IPS DF 4.7 (cell line): ENCODE data around the gene PRSS56.

ENCODE experiments used
- DNase-seq: peaks from one replicate; pipeline ENCODE4 v3.0.0-alpha.2; 2013; ENCODE audit warnings: low spot score; ENCODE audit errors: extremely low read depth

Gene PRSS56

GRCh38 chr2:232486558-232487384 lies 33.4 kb upstream of the PRSS56 start:
- no peak for DNase-seq

DNA sequence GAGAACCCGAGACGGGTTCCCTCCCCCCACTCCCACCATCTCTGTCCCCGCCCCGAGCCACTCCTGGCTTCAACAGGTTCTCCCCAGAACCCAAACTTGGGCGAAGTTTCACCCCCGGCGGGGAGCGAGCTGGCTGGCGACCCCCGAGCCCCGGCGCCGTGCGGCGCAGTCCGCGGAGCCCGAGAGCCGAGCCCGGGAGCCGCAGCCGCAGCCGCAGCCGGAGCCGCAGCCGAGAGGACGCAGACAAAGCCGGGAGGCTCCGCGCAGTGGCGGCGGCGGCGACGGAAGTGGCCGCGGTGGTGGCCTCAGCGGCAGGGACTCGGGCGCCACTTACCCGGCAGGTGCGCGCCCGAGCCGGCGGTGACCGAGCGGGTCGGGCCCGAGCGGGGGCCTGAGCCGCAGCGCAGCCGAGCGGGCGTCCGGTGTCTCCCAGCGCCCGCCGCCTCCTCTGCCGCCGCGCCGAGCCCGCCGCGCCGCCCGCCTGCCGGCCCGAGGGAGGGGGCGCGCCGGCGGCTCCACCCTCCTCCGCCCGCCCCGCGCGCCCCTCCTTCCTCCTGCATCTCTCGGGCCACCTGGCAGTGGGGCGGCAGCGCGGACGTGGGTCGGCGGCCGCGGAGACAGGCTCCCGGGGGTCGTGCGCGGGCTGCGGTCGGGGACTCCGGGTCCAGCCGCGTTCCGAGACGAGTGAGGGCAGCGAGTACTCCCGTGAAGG lies 32.6 kb upstream of the PRSS56 start, which contains the start of gene ECEL1:
Gene ECEL1, minus strand, starts transcription at position 450 of the 712 bp plus-strand sequence. CDS start 1,181 bp downstream, outside the sequence.
- no peak for DNase-seq

DNA sequence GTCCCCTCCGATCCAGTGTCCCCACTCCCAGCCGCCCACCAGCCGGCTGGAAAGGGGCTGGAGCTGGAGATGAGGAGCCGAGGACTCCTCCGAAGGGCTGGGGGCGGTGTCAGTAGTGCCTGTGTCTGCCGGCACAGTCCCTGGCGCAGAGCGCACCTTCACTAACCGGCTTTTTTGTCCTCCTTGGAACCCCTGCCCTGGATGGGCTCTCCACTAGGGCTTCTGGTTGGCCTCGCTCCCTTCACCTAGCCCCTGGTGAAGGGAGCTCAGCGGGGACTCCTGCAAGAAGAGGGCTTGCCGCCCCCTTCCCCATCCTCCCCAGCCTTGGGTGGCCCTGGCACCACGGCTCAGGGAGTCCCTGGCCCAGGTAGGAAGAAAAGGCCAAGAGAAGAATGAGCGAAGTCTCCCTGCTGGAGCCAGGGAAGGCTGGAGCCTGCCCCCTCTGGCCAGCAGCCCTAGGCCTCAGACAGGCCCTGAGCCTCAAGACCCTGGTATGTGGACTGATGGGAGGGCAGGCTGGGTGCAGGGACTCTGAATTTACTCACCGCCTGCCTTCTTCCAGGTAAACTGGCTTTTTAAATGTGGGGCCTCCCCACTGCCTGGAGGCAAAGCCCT lies 32.0 kb upstream of the PRSS56 start:
- DNase-seq, result no peak

DNA sequence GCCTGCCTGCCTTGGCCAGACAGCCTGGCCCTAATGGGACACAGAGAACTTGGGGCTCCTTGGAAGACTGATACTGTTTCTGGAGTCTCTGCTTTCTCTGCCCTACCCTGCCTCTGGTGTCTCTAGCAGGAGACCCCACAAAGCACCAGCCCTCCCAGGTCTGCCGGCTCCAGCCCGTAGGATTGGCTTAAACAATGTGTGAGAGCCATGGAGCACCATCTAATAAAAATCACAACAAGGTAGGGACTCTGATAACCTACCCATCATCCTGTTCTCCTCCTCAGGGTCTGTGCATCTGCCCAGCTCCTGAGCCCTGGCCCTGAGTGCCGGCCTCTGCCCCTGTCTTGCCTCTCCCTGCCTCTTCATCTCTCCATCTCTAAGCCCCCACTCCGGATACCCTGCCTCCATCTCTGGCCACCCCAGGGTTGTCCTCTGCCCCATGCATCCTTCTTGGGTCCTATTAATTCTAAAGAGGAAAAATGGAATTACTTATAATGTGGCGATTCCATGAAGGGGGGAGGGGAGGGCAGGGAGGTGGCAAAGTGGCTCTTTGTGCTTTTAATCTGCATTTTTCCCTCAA lies 31.4 kb upstream of the PRSS56 start:
- DNase-seq, result no peak

GRCh38 chr2:232489516-232490220 lies 30.5 kb upstream of the PRSS56 start:
- DNase-seq, result no peak

DNA sequence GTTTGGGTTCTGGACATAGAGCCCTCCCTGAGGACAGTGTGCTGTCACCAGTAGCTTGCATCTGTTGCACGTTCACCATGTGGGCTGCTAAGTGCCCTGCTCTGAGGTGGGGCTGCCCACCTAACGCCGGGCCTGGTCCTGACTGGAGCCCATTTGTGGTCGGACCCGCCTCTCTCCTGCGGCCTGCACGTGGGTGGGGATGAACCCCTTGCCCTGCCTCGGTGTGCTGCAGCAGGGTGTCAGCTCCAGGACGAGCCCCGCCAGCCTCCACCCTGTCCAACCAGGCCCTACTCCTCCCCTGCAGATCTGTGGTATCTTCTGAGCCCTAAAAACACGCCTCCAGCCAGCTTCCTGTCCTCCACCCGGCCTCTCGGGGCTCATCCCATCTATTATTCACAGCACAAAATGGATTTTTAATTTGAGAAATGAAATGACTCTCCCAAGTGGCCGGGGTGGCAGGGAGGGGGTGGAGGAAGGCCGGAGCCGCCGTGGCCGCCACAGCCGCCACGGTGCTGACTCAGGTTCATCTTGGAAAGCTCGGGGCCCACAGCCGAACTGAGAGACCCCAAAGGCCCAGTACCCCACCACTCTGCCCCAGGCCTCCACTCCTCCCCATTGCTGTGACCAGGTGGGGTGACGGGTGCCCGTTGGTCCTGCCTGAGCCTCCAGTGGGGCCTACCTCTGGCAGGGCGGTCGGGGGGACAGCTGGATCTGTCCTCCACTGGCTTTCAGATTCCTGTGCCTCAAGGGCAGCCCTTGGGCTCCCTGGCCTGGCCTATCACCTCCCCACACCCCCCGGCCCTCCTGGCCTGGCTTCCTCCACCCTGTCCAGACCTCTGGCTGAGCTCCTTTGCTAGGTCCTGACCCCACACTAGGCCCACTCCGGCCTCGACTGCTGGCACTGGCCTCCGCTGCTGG lies 29.7 kb upstream of the PRSS56 start:
- no peak for DNase-seq

DNA sequence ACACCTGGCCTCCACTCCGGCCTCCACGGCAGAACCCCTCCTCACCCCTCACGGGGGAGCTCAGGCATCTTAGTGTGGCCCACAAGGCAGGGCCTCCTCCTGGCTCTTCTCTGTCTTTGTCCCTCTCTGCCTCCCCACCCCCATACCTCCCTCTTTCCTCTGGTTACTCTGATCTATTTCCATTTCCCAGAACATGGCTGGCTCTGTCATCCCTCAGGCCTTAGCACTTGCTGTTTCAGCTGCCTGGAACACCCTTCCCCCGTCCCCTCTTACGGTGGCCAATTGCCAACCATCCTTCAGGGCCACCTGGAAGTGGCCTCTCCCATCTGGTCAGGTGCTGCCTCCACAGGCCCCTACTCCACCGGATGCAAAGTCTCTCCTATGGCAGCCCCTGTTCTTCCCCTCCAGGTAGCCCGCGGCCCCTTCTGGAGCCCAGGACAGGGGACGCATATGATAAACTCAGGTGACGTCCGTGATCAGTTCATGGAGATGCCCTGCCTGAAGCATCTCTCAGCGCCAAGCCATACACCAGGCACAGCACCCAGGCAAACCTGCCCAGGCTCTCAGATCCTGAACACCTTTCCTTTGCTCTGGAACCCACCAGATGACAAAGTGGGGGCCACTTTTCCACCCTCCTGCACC lies 28.9 kb upstream of the PRSS56 start:
- DNase-seq, result no peak

- no peak for DNase-seq
Measured at GRCh38 chr2:232492236-232492848, 27.8 kb upstream of the PRSS56 start.

DNA sequence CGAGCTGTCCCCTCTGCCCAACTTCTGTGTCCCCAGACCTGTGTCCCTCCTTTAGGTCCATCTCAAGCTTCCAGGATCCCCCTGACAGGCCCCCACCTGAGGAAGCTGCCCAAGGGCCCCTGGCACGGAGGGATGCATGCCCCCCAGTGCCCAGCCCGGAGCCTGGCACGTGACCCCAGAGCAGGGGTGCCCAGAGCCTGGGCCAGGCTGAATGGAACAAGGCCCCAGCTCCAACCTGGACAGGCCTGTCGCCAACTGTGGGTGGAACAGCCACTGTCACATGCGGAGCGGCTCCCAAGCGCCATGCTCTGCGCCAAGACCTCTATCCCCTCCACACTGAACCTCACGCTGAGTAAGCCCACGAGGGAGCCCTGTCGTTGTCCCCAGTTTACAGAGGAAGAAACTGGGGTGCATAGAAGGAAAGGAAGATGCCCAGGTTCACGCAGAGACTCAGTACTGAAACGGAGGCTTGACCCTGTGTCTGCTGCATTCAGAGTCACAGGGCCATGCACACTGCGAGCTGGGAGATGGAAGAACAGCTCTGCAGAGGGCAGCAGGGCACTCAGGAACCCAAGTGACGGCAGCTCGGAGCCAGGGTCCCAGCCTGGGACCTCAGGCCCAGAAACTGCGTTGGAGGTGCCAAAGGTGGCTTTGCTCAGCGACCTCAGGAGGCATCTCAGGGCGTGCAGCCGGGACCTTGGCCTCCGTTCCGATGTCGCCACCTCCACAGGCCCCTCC lies 27.1 kb upstream of the PRSS56 start:
- DNase-seq, result no peak

DNA sequence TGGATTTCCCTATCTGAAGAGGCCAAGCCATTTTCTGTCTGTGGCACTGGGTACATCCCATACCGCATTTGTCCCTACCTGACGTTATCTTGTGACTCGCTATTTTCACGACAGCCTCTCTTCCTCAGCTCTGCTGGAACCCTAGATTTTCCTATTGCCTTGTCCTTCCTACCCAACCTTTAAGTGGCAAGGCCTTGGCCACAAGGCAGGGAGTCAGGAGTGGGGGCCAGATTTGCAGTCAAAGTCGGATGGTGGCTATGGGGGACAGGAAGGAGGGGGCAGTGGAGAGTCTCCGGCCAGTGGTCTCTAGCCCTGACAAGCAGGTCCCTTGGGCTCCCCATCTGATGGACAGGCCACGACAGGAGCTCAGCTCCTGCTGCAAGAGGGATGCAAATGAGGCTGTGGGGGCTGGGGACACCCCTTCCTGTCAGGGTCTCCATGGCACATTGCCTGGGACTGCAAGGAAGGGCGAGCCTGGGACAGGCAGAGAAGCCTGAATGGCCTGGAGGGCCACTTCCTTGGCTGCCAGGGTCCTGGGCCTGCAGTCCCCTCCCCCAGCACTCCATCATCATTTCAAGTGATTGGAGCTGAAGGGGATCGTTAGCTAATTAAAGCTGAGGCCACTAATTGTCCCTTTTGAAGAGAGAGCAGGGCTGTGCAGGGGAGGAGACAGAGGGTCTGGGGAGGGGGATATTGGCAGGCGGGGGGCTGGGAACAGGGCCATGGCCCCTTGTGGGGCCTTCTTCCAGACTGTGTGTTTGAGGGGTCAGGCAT lies 26.3 kb upstream of the PRSS56 start:
- no peak for DNase-seq

DNA sequence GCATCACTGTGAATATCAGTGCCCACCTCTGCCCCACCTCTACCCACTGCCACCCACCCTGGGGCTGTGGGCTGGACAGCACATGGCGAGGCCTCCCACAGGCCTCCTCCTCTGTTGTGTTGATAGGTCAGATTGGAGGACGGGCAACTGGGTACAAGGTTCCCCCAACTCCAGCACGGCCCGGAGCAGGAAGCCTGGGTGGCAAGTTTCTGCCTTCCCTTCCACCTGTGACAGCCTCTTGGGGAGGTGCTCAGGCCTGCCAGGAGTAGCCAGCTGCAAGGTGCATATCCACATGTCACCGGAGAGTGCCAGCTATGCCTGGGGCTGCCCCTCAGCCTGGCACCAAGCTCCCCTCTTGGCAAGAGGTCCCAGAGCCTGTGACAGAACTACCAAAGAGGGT lies 25.6 kb upstream of the PRSS56 start:
- no peak for DNase-seq

DNA sequence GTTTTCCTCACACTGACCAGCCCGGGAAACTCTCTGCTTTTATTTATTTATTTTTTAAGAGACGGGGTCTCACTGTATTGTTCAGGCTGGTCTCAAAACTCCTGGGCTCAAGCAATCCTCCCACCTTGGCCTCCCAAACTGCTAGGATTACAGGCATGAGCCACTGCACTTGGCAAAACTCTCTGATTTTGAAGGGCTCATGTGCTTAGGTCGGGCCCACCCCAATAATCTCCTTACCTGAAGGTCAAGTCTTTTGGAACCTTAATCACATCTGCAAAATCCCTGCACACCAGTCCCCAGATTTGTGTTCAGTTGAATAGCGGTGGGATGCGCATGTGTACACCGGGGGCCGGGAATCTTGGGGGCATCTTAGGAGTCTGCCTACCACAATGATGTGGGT lies 24.9 kb upstream of the PRSS56 start:
- DNase-seq, result no peak

GRCh38 chr2:232496501-232497270 lies 23.5 kb upstream of the PRSS56 start:
- no peak for DNase-seq

DNA sequence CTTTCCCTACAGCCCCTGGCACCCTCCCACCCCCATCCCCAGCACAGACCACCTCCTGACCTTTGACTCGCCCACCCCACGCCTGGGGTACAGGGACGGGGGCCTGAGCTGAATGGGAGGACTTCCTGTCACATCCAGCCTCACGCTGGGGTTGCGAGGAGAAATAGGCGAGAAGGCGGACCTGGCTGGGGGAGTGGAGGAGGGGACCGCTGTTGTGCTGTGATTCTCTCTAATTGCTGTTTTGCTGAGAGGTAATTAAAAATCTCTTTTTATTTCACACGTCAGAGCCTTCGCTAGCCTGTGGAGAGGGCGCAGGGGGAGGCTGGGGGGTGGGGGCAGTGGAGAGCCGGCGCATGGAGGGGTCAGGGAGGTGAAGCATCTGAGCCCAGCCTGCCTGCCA lies 22.8 kb upstream of the PRSS56 start:
- no peak for DNase-seq

DNA sequence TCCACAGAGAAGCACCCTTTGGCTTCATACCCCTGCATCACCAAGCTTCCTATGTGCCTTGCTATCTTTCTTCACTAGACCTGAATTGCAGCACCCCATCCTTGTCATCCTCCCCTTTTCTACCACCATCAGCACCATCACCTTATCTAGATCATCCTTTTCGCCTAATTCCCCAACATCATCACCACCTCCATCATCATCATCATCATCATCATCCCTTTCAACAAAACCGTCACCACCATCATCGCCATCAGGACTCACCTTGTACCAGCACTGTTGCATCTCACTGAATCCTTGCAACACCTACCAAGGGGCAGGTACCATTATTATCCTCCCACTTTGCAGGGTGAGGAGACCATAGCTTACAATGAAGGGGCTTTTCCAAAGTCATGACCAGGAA lies 21.7 kb upstream of the PRSS56 start:
- no peak for DNase-seq

GRCh38 chr2:232501331-232501771 lies 18.8 kb upstream of the PRSS56 start:
- no peak for DNase-seq

GRCh38 chr2:232501794-232502390 lies 18.3 kb upstream of the PRSS56 start:
- no peak for DNase-seq
